Measurements from ENCODE around the gene NAA38. TPM values are rescaled to one million over a fixed set of nuclear protein-coding genes. Genes with fewer than 3 reads are reported as not detected.

NAA38 gene
- total RNA-seq, 6 donors from 2014 or later, result 50.0 to 111 (median 75.5) TPM

DNA sequence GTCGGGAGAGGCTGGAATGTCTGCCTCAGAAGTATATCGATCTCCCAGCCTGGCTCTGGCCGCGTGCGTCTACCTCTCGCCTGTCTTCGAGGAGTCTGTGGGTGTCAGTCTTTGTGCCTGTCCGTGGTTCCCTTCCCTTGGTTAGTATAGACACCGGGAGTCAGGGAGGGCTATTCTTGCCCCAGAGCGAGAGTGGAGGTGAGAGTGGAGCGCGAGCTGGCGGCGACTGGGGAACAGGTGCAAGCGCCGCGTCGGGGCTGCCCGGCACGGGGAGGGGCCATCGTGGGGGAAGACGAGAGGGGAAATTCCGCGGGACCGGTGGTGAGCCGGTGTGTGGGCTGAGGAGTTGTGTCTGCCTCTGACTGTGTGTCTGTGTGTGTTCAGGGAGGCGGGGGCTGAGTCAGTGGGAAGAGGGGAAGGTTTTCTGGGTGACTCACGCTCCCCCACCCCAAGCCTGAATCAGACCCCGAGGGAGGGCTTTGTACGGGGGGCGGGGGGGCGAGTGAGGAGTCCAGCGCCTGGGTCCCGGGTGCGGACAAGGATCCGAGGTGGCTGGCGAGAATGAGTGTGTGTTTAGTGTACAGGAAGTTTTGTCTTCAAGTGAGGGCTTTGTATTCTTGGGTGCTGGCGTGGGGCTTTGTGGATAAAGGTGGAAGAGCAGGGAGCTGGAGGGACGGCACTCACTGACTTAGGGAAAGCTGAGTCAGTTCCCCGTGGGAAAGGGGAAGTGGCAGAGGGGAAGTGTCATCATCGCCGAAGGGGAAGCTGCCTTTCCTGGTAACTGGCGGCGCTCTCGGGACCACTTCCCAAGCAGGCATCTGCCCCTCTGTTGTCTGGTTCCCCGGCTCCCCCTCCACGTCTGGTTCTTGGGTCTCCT lies 14.7 kb downstream of the NAA38 start:
- ATAC-seq (ENCODE audit: low FRiP score in 2 of 2), result peak; percentile 59 to 63
- Histone ChIP-seq H3K36me3 (peaks cover 10 to 27% (median 25%) of the 10 kb centered on the region in 4 donors), H3K4me1 (peaks cover 37 to 66% (median 46%) of the 10 kb centered on the region in 4 donors), H3K27ac (peak overlapping the region; percentile 99 to 100 (median 100)), H3K27me3 (no peaks in the 10 kb centered on the region), H3K4me3 (peak overlapping the region; percentile 82 to 90 (median 87)), H3K9me3 (no peaks in the 10 kb centered on the region)
- peak; percentile 90 to 93 for DNase-seq
- TF ChIP-seq POLR2A (IDR thresholded peaks at IDR 0.05) (peak; percentile 67 to 77 (median 72)), POLR2AphosphoS5 (IDR thresholded peaks at IDR 0.05) (peak; percentile 97), EP300 (IDR thresholded peaks at IDR 0.05) (peak in 3 of 4 donors; percentile 89 to 94 (median 90))
- TF ChIP-seq, protein P1, sequence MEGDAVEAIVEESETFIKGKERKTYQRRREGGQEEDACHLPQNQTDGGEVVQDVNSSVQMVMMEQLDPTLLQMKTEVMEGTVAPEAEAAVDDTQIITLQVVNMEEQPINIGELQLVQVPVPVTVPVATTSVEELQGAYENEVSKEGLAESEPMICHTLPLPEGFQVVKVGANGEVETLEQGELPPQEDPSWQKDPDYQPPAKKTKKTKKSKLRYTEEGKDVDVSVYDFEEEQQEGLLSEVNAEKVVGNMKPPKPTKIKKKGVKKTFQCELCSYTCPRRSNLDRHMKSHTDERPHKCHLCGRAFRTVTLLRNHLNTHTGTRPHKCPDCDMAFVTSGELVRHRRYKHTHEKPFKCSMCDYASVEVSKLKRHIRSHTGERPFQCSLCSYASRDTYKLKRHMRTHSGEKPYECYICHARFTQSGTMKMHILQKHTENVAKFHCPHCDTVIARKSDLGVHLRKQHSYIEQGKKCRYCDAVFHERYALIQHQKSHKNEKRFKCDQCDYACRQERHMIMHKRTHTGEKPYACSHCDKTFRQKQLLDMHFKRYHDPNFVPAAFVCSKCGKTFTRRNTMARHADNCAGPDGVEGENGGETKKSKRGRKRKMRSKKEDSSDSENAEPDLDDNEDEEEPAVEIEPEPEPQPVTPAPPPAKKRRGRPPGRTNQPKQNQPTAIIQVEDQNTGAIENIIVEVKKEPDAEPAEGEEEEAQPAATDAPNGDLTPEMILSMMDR (IDR thresholded peaks at IDR 0.05), result peak in 1 of 6 experiments; percentile 12
- WGBS, 2 donors, result 0% methylated on average over 27 to 44 of the region's 47 CpGs

DNA sequence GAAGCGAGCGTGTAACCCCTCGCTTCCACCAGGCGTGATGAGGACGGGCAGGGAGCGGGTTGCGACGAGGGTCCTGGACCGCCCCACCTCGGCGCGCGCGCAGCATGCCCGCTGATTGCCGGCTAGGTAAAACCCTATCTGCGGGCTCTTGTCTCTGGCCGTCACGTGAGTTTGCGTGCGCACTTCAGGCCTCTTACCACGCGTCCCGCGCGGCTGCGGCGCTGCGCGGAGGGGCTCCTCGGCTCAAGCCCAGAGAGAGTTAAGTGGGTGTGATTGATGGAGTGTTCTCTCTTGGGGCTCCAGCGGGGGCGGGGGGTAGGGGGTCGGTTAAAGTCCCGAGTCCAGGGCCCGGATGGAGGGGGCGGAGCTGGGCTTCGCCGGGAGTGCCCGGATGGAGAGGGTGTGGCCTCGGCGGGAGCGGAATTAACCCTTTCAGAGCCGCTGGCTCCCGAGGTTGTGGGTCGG lies 15.4 kb downstream of the NAA38 start:
- peak; percentile 77 to 85 for ATAC-seq (ENCODE audit: low FRiP score in 2 of 2)
- DNase-seq, result peak; percentile 89 to 97
- WGBS, 2 donors, result 0 to 1% methylated on average over 24 to 29 of the region's 46 CpGs

DNA sequence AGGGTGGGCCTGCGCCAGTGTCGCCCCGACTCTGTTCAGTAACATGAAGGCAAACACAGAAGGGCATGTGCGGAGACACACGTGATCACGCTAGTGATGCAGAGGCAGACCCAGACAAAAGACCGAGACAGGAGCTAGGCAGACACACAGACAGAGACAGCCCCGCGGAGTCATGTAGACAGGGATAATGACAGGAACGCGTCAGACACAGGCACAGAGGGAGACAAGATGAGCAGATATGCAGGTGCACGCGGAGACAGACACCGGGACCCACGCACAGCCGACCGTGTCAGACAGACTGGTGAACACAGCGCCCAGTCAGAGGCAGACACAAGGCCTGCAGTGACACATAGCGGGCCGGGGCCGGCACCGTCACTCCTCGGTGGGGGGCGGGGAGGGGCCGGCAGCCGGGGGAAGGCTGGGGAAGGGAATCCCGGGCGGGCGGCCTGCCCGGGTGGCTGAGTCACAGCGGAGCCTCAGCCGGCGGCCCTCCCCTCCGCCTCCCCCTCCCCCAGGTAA lies 15.9 kb downstream of the NAA38 start:
- Histone ChIP-seq H3K9me3 (no peaks in the 10 kb centered on the region), H3K27ac (peak overlapping the region; percentile 99 to 100 (median 100)), H3K4me3 (peak overlapping the region; percentile 82 to 90 (median 87)), H3K27me3 (no peaks in the 10 kb centered on the region), H3K4me1 (peaks cover 49 to 76% (median 57%) of the 10 kb centered on the region in 4 donors), H3K36me3 (peaks cover 3 to 15% (median 13%) of the 10 kb centered on the region in 4 donors)
- peak; percentile 95 to 96 for DNase-seq
- TF ChIP-seq EP300 (IDR thresholded peaks at IDR 0.05), result no peak
- TF ChIP-seq POLR2AphosphoS5 (IDR thresholded peaks at IDR 0.05), result peak; percentile 58 to 67
- TF ChIP-seq, protein P1 (IDR thresholded peaks at IDR 0.05), result peak in 2 of 6 experiments; percentile 27 to 55
- peak in 2 of 4 donors; percentile 15 to 51 for TF ChIP-seq POLR2A (IDR thresholded peaks at IDR 0.05)
- peak; percentile 62 for ATAC-seq (ENCODE audit: low FRiP score in 2 of 2)
- 4 to 13% methylated on average over 11 to 17 of the region's 34 CpGs for WGBS, 2 donors

More for the DNA sequence above, 15.4 kb downstream of the NAA38 start:
- H3K4me1 ChIP-seq, result peaks cover 44 to 72% (median 52%) of the 10 kb centered on the region in 4 donors
- H3K9me3 ChIP-seq, result no peaks in the 10 kb centered on the region
- H3K36me3 ChIP-seq, result peaks cover 6 to 20% (median 18%) of the 10 kb centered on the region in 4 donors
- peak overlapping the region; percentile 82 to 90 (median 87) for H3K4me3 ChIP-seq
- H3K27ac ChIP-seq, result peak overlapping the region; percentile 99 to 100 (median 100)
- TF ChIP-seq EP300 (IDR thresholded peaks at IDR 0.05) (no peak), POLR2AphosphoS5 (IDR thresholded peaks at IDR 0.05) (peak; percentile 7 to 57), POLR2A (IDR thresholded peaks at IDR 0.05) (no peak)
- TF ChIP-seq, protein P1 (IDR thresholded peaks at IDR 0.05), result peak in 1 of 6 experiments; percentile 43
- no peaks in the 10 kb centered on the region for H3K27me3 ChIP-seq

DNA sequence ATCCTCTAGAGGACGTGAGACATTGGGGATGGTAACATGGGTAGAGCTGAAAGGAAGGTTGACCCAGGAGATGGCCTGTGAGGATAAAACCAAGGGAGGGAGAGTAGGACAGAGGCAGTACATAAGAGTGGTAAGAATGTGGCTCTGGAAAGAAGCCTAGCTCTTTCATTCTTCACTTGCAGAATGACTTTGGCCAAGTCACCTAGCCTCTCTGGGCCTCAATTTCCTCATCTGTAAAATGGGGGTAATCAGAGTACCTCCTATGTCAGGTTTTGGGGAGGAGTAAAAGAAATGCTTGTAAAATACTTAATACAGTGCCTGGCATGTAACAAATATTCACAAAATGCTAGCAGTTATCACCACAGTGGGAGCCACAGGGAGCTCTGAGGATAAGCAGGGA lies 16.5 kb downstream of the NAA38 start:
- no peak for DNase-seq
- TF ChIP-seq EP300 (IDR thresholded peaks at IDR 0.05) (no peak), POLR2A (IDR thresholded peaks at IDR 0.05) (no peak), POLR2AphosphoS5 (IDR thresholded peaks at IDR 0.05) (no peak)
- TF ChIP-seq, protein P1 (IDR thresholded peaks at IDR 0.05), result no peak
- H3K27ac ChIP-seq, result peak overlapping the region; percentile 99 to 100 (median 100)
- peaks cover 51 to 76% (median 59%) of the 10 kb centered on the region in 4 donors for H3K4me1 ChIP-seq
- H3K9me3 ChIP-seq, result no peaks in the 10 kb centered on the region
- WGBS, 2 donors, result 79 to 85% methylated on average over 1 of the region's 1 CpG
- peaks cover 0 to 9% (median 7%) of the 10 kb centered on the region in 4 donors for H3K36me3 ChIP-seq
- no peaks in the 10 kb centered on the region for H3K27me3 ChIP-seq
- H3K4me3 ChIP-seq, result peak overlapping the region; percentile 82 to 90 (median 87)
- ATAC-seq (ENCODE audit: low FRiP score in 2 of 2), result no peak

Measured in upper lobe of left lung (tissue), 6 donors.